ENCODE data around the gene FHAD1. TPM values are rescaled to one million over a fixed set of nuclear protein-coding genes. Genes with fewer than 3 reads are reported as not detected.

Gene FHAD1
- total and polyA plus RNA-seq, 9 of the 15 experiments (the other 6 are each of a cell fraction or from before 2014, with no cell fraction given), result 0.32 to 2.1 (median 1.5) TPM; not detected in 1

GRCh38 chr1:15296585-15297321 lies 49.7 kb downstream of the FHAD1 start (continued):
- TF ChIP-seq E4F1 (CRISPR knock-in tag; IDR thresholded peaks at IDR 0.05; ENCODE audit: borderline replicate concordance), result no peak
- no peak for TF ChIP-seq PTRF (tag; IDR thresholded peaks at IDR 0.05)
- peak; percentile 45; the same call in 1 of the 2 replicates for TF ChIP-seq ATF3 (IDR thresholded peaks at IDR 0.05)
- no peak for TF ChIP-seq ATF3 (CRISPR knock-in tag; conservative IDR thresholded peaks at IDR 0.05)
- no peak for TF ChIP-seq ZFP30 (CRISPR knock-in tag; IDR thresholded peaks at IDR 0.05; ENCODE audit: borderline replicate concordance)
- no peak for TF ChIP-seq HOMEZ (CRISPR knock-in tag; IDR thresholded peaks at IDR 0.05)
- no peak for TF ChIP-seq XRCC5 (IDR thresholded peaks at IDR 0.05; ENCODE audit: low read depth, low read length)
- no peak for TF ChIP-seq DDX20 (tag; IDR thresholded peaks at IDR 0.05; ENCODE audit: low read depth)
- peak; percentile 92 for TF ChIP-seq BCOR (IDR thresholded peaks at IDR 0.05)
- TF ChIP-seq C11orf30 (IDR thresholded peaks at IDR 0.05; ENCODE audit: low read depth), result peak; percentile 55; the same call in 1 of the 2 replicates
- 0 out of 2 replicates have a peak, but pooled peaks have one; percentile 34 for TF ChIP-seq MAFG (tag; conservative IDR thresholded peaks at IDR 0.05)
- no peak for TF ChIP-seq FOXK2 (conservative IDR thresholded peaks at IDR 0.05 in 1 of 2, IDR thresholded peaks at IDR 0.05 in 1 of 2; ENCODE audit: low read depth in 2 of 2)
- no peak for TF ChIP-seq SNIP1 (IDR thresholded peaks at IDR 0.05; ENCODE audit: low read depth)
- peak; percentile 59; the same call in 1 of the 2 replicates for TF ChIP-seq ADNP (tag; IDR thresholded peaks at IDR 0.05)
- TF ChIP-seq ETS1 (conservative IDR thresholded peaks at IDR 0.05; ENCODE audit: control insufficient read depth, low read depth, low read length), result no peak
- TF ChIP-seq BCL6 (CRISPR knock-in tag; IDR thresholded peaks at IDR 0.05), result no peak
- TF ChIP-seq EZH2 (IDR thresholded peaks at IDR 0.05; ENCODE audit: borderline replicate concordance, low read depth, low read length), result no peak
- no peak for TF ChIP-seq DEAF1 (CRISPR knock-in tag; IDR thresholded peaks at IDR 0.05)
- TF ChIP-seq HES1 (IDR thresholded peaks at IDR 0.05; ENCODE audit: low read depth), result no peak

All from K562 (cell line).